Neural progenitor cell (in vitro differentiated cells): ENCODE results near the gene ATP13A4. TPM values are rescaled to one million over a fixed set of nuclear protein-coding genes. Genes with fewer than 3 reads are reported as not detected.
A peak's percentile ranks its signal among the peaks of the same experiment; 100 is the strongest.

ENCODE experiments used
- DNase-seq: peaks from one replicate; pipeline ENCODE4 v3.0.0-alpha.2; 2016; ENCODE audit warnings: low spot score
- H2AFZ ChIP-seq: fragments of 200-600 bp; sonication (generic); replicated peaks from 2 replicates; pipeline ENCODE4 v1.6.1; 2016; ENCODE audit warnings: antibody characterized with exemption
- H3F3A ChIP-seq: fragments of 200-600 bp; sonication (generic); 2 replicates; pipeline ENCODE4 v1.6.1; 2016; ENCODE audit warnings: antibody characterized with exemption, low read depth
- H3K27ac ChIP-seq: fragments of 200-600 bp; sonication (generic); 2 replicates; pipeline ENCODE4 v1.5.1; 2016; ENCODE audit warnings: mild to moderate bottlenecking
- H3K27me3 ChIP-seq: fragments of 200-600 bp; sonication (generic); 2 replicates; pipeline ENCODE4 v1.6.1; 2016; ENCODE audit warnings: mild to moderate bottlenecking, moderate library complexity
- H3K36me3 ChIP-seq: fragments of 200-600 bp; sonication (generic); 2 replicates; pipeline ENCODE4 v1.5.1; 2016
- H3K4me1 ChIP-seq: fragments of 200-600 bp; sonication (generic); 2 replicates; pipeline ENCODE4 v1.6.1; 2016; ENCODE audit warnings: mixed run types
- H3K4me2 ChIP-seq: fragments of 200-600 bp; sonication (generic); 2 replicates; pipeline ENCODE4 v1.6.1; 2016
- H3K4me3 ChIP-seq: fragments of 200-600 bp; sonication (generic); 2 replicates; pipeline ENCODE4 v1.5.1; 2016
- H3K79me2 ChIP-seq: fragments of 200-600 bp; sonication (generic); 2 replicates; pipeline ENCODE4 v1.6.1; 2016; ENCODE audit warnings: low read depth
- H3K9ac ChIP-seq: fragments of 200-600 bp; sonication (generic); 2 replicates; pipeline ENCODE4 v1.6.1; 2016
- H3K9me3 ChIP-seq: fragments of 200-600 bp; sonication (generic); 2 replicates; pipeline ENCODE4 v1.5.1; 2016; ENCODE audit warnings: low read depth
- H4K20me1 ChIP-seq: fragments of 200-600 bp; sonication (generic); 2 replicates; pipeline ENCODE4 v1.6.1; 2016; ENCODE audit warnings: low read depth
- H3K27ac Mint-ChIP-seq: 3 replicates; pipeline ENCODE4 v1.8.0; 2021; ENCODE audit warnings: mixed read lengths
- H3K27me3 Mint-ChIP-seq: 2 replicates; pipeline ENCODE4 v1.8.0; 2022; ENCODE audit warnings: low read depth, mild to moderate bottlenecking, inconsistent platforms, moderate library complexity, mixed read lengths; ENCODE audit not compliant: insufficient read depth
- H3K36me3 Mint-ChIP-seq: 3 replicates; pipeline ENCODE4 v1.8.0; 2021; ENCODE audit warnings: mixed read lengths
- H3K4me1 Mint-ChIP-seq: 3 replicates; pipeline ENCODE4 v1.8.0; 2021; ENCODE audit warnings: mixed read lengths
- H3K4me3 Mint-ChIP-seq: 3 replicates; pipeline ENCODE4 v1.8.0; 2021; ENCODE audit warnings: mild to moderate bottlenecking, moderate library complexity, mixed read lengths
- H3K9me3 Mint-ChIP-seq: 3 replicates; pipeline ENCODE4 v1.8.0; 2020; ENCODE audit warnings: mixed read lengths
- EZH2 ChIP-seq: fragments of 200-600 bp; sonication (generic); IDR thresholded peaks from 2 replicates; pipeline ENCODE4 v1.6.1; 2017; ENCODE audit warnings: antibody characterized with exemption, mild to moderate bottlenecking, moderate library complexity
- EZH2phosphoT487 ChIP-seq: fragments of 200-600 bp; sonication (generic); IDR thresholded peaks from 2 replicates; pipeline ENCODE4 v1.6.1; 2017; ENCODE audit warnings: antibody characterized with exemption
- total RNA-seq: library from RNA; depleted of rRNA; stranded (reverse); fragments of >200 nt; gene quantifications from 2 replicates; pipeline ENCODE4 v1.2.3, GENCODE V29; 2015; ENCODE audit warnings: low replicate concordance
- TF ChIP-seq, protein P1 (sequence below): fragments of 200-600 bp; sonication (generic); IDR thresholded peaks from 2 replicates; pipeline ENCODE4 v1.5.1; 2017; ENCODE audit warnings: antibody characterized with exemption, mild to moderate bottlenecking

Gene ATP13A4
- total RNA-seq, 1 donor from 2014 or later: 0.32 TPM

DNA sequence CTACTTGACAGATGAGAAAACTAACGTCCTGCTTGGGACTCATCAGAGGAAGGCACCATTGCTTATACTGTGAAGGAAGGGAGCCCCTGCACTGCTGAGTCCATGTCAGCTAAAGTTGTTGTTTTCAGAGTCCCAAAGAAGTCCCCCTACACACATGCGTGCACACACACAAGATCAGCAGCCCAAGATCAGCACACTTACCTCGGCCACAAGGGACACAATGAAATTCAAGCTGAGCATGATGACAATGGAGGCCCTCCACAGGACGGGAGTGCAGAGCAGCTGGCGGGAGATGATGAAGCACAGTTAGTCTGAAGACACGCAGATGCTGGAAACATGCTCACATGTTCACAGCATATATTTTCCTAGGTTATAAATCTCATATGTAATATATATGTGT lies 147.6 kb downstream of the ATP13A4 start:
- Histone ChIP-seq H3K27ac (no peak overlapping the region), H3K36me3 (no peaks in the 10 kb centered on the region), H4K20me1 (no peaks in the 10 kb centered on the region), H3K4me1 (peaks cover 25% of the 10 kb centered on the region), H3K4me3 (no peak overlapping the region), H3F3A (no peaks in the 10 kb centered on the region), H3K79me2 (no peaks in the 10 kb centered on the region), H3K27me3 (no peaks in the 10 kb centered on the region), H3K9me3 (no peaks in the 10 kb centered on the region), H3K4me2 (peak overlapping the region; percentile 58), H2AFZ (no peak overlapping the region), H3K9ac (no peak overlapping the region)
- Mint-ChIP-seq H3K27me3 (no peaks in the 10 kb centered on the region), H3K9me3 (peaks cover under 1% of the 10 kb centered on the region), H3K4me3 (no peak overlapping the region), H3K4me1 (peaks cover 9% of the 10 kb centered on the region), H3K36me3 (no peaks in the 10 kb centered on the region), H3K27ac (no peak overlapping the region)
- TF ChIP-seq EZH2phosphoT487 (no peak), EZH2 (no peak)
- TF ChIP-seq, protein P1, sequence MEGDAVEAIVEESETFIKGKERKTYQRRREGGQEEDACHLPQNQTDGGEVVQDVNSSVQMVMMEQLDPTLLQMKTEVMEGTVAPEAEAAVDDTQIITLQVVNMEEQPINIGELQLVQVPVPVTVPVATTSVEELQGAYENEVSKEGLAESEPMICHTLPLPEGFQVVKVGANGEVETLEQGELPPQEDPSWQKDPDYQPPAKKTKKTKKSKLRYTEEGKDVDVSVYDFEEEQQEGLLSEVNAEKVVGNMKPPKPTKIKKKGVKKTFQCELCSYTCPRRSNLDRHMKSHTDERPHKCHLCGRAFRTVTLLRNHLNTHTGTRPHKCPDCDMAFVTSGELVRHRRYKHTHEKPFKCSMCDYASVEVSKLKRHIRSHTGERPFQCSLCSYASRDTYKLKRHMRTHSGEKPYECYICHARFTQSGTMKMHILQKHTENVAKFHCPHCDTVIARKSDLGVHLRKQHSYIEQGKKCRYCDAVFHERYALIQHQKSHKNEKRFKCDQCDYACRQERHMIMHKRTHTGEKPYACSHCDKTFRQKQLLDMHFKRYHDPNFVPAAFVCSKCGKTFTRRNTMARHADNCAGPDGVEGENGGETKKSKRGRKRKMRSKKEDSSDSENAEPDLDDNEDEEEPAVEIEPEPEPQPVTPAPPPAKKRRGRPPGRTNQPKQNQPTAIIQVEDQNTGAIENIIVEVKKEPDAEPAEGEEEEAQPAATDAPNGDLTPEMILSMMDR: no peak
- DNase-seq: peak; percentile 60

DNA sequence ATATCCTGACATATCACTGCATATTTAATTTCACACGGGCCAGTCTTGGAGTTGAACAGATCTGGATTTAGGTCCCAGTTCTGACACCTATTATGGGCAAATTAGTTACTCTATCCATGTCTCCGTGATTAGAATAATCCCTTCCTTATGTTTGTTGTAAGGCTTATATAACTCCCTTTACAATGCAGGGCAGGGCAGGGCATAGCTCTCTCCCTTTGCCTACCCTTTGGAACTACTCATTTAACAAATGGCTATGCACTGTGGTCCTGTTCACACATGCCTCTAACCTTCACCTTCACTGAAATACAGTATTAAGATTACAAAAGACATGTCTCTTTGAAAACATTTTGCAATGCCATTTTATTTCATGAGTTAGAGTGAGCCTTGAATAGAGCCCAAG lies 151.4 kb downstream of the ATP13A4 start:
- Histone ChIP-seq H3K27ac (no peak overlapping the region), H3K79me2 (no peaks in the 10 kb centered on the region), H3K9me3 (no peaks in the 10 kb centered on the region), H2AFZ (no peak overlapping the region), H4K20me1 (no peaks in the 10 kb centered on the region), H3K4me2 (no peak overlapping the region), H3K9ac (no peak overlapping the region), H3K36me3 (no peaks in the 10 kb centered on the region), H3F3A (no peaks in the 10 kb centered on the region), H3K27me3 (no peaks in the 10 kb centered on the region), H3K4me3 (no peak overlapping the region), H3K4me1 (peaks cover 23% of the 10 kb centered on the region)
- Mint-ChIP-seq H3K27ac (no peak overlapping the region), H3K4me3 (no peak overlapping the region), H3K36me3 (no peaks in the 10 kb centered on the region), H3K4me1 (peaks cover 9% of the 10 kb centered on the region), H3K9me3 (no peaks in the 10 kb centered on the region), H3K27me3 (no peaks in the 10 kb centered on the region)
- TF ChIP-seq EZH2 (no peak), EZH2phosphoT487 (no peak)
- TF ChIP-seq, protein P1: no peak
- no peak for DNase-seq

DNA sequence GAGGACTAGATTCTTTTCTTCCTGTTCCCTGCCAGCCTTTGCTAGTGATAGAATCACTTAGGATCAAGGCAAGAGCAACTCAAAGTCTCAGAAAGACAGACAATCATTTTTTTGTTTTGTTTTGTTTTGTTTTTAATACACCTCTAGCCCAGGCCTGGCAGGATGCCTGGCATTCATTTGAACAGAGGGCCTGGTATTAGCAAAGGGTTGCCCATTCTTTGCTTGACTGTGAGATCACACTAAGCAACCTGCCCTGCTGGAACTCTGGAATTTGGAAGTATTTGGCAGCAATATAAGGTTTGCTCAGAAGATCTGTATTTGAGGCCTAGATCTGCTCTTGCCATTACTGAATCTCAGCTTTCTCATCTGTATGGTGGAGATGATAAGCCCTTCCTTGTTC lies 154.4 kb downstream of the ATP13A4 start:
- H3K4me3 Mint-ChIP-seq: no peak overlapping the region
- H3K27ac Mint-ChIP-seq: no peak overlapping the region
- H3K4me1 ChIP-seq: peaks cover 12% of the 10 kb centered on the region
- no peaks in the 10 kb centered on the region for H3K36me3 ChIP-seq
- no peaks in the 10 kb centered on the region for H3F3A ChIP-seq
- H3K27me3 Mint-ChIP-seq: peaks cover 2% of the 10 kb centered on the region
- H3K9me3 Mint-ChIP-seq: peaks cover 4% of the 10 kb centered on the region
- H3K79me2 ChIP-seq: no peaks in the 10 kb centered on the region
- no peaks in the 10 kb centered on the region for H3K9me3 ChIP-seq
- H3K9ac ChIP-seq: no peak overlapping the region
- H3K4me2 ChIP-seq: no peak overlapping the region
- no peak for DNase-seq
- no peaks in the 10 kb centered on the region for H3K4me1 Mint-ChIP-seq
- H3K27ac ChIP-seq: no peak overlapping the region
- H3K4me3 ChIP-seq: no peak overlapping the region
- H2AFZ ChIP-seq: no peak overlapping the region
- TF ChIP-seq EZH2phosphoT487: no peak
- no peak for TF ChIP-seq EZH2
- TF ChIP-seq, protein P1: no peak
- no peaks in the 10 kb centered on the region for H3K27me3 ChIP-seq
- no peaks in the 10 kb centered on the region for H3K36me3 Mint-ChIP-seq
- H4K20me1 ChIP-seq: no peaks in the 10 kb centered on the region
